GM12878 (cell line): ENCODE data around the gene GRIK2. TPM values are rescaled to one million over a fixed set of nuclear protein-coding genes. Genes with fewer than 3 reads are reported as not detected.

ENCODE experiments used
- ATAC-seq: fragments of 200-7000 bp; cut with Tn5 transposase; 3 replicates; pipeline ENCODE4 v1.9.1; 2020; ENCODE audit warnings: mild to moderate bottlenecking, moderate library complexity
- BruUV-seq: library from RNA; stranded (reverse); fragments of 400-500 nt; replicated peaks from 2 replicates; lab custom pipeline; 2021; lab: Mats Ljungman, UMichigan
- CTCF ChIA-PET: fragments of 300-600 bp; sonication (Branson Sonifier 250); formaldehyde crosslinking; extraction: SDS; loops from one replicate; lab custom pipeline; 2021; ENCODE audit warnings: inconsistent platforms; lab: Yijun Ruan, JAX
- POLR2A ChIA-PET: fragments of 350-600 bp; formaldehyde crosslinking; extraction: SDS; loops from one replicate; lab custom pipeline; 2021; ENCODE audit warnings: inconsistent platforms; lab: Charles Lee
- RAD21 ChIA-PET: fragments of 300-600 bp; sonication (Branson Sonifier 250); formaldehyde crosslinking; loops from one replicate; lab custom pipeline; 2023; ENCODE audit warnings: antibody characterized with exemption; ENCODE audit not compliant: unreplicated experiment; lab: Charles Lee
- SMC1A ChIA-PET: fragments of 300-600 bp; sonication (Branson Sonifier 250); formaldehyde crosslinking; loops from one replicate; lab custom pipeline; 2023; ENCODE audit not compliant: unreplicated experiment, uncharacterized antibody; lab: Charles Lee
- DNase-seq: peaks from one replicate; pipeline ENCODE4 v3.0.0-alpha.2; 2011; ENCODE audit warnings: low read depth, low spot score
- FAIRE-seq: peaks from 3 replicates; lab custom pipeline; 2011; peaks lifted over from hg19 to GRCh38; lab: Jason Lieb, UNC
- H2AFZ ChIP-seq: 2 replicates; pipeline ENCODE4 v1.6.0; 2011; ENCODE audit warnings: low read depth, low read length, control low read depth; ENCODE audit not compliant: control insufficient read depth
- H3K27ac ChIP-seq: 2 replicates; pipeline ENCODE4 v1.5.1; 2011; ENCODE audit warnings: control low read depth; ENCODE audit not compliant: control insufficient read depth, insufficient read depth
- H3K27me3 ChIP-seq, 2 experiments: replicated peaks in 1 of 2; 2 replicates each; pipeline versions ENCODE4 v1.6.0 to v1.6.1; 2011; ENCODE audit warnings: low read length in 1 of 2; ENCODE audit not compliant: control insufficient read depth in 2 of 2, insufficient read depth in 2 of 2
- H3K36me3 ChIP-seq, 2 experiments: 2 replicates each; pipeline ENCODE4 v1.5.1; 2011; ENCODE audit warnings: low read length in 1 of 2; ENCODE audit not compliant: control insufficient read depth in 2 of 2, insufficient read depth in 2 of 2
- H3K4me1 ChIP-seq: 2 replicates; pipeline ENCODE4 v1.6.1; 2011; ENCODE audit warnings: mild to moderate bottlenecking, low read length, moderate library complexity, mixed read lengths; ENCODE audit not compliant: control insufficient read depth, insufficient read depth
- H3K4me2 ChIP-seq: 2 replicates; pipeline ENCODE4 v1.6.0; 2011; ENCODE audit warnings: control low read depth; ENCODE audit not compliant: control insufficient read depth, insufficient read depth
- H3K4me3 ChIP-seq: fragments of 200-600 bp; sonication (generic); 2 replicates; pipeline ENCODE4 v1.5.1; 2016
- H3K79me2 ChIP-seq: 2 replicates; pipeline ENCODE4 v1.6.0; 2011; ENCODE audit warnings: low read length; ENCODE audit not compliant: control insufficient read depth, insufficient read depth
- H3K9ac ChIP-seq: 2 replicates; pipeline ENCODE4 v1.8.0; 2011; ENCODE audit warnings: low read length, control low read depth, mixed read lengths; ENCODE audit not compliant: control insufficient read depth, insufficient read depth
- H3K9me3 ChIP-seq: replicated peaks from 3 replicates; pipeline ENCODE4 v1.5.1; 2011; ENCODE audit warnings: mild to moderate bottlenecking, low read length; ENCODE audit not compliant: control insufficient read depth, insufficient read depth
- H4K20me1 ChIP-seq: 2 replicates; pipeline ENCODE4 v1.6.0; 2011; ENCODE audit not compliant: control insufficient read depth, insufficient read depth
- BCL11A ChIP-seq: IDR thresholded peaks from 2 replicates; pipeline ENCODE4 v1.6.1; 2011; ENCODE audit warnings: low read depth, low read length
- NRF1 ChIP-seq: conservative IDR thresholded peaks from 2 replicates; pipeline ENCODE4 v1.6.1; 2011; ENCODE audit warnings: mild to moderate bottlenecking, low read depth, low read length, improper control_type of control experiment
- RELA ChIP-seq: fragments of 450-650 bp; IDR thresholded peaks from 2 replicates; pipeline ENCODE4 v1.8.0; 2014; ENCODE audit warnings: borderline replicate concordance; ENCODE audit not compliant: partially characterized antibody
- ZNF217 ChIP-seq: fragments of 450-650 bp; IDR thresholded peaks from 2 replicates; pipeline ENCODE4 v1.6.1; 2017; ENCODE audit warnings: antibody characterized with exemption, mild to moderate bottlenecking
- WGBS: methylation state at CpG from one replicate; pipeline ENCODE4 v1.1.6; 2016; ENCODE audit warnings: low lambda C conversion rate; ENCODE audit not compliant: insufficient replicate concordance, insufficient coverage; ENCODE audit errors: missing lambda C conversion rate; 5-methylcytosine and 5-hydroxymethylcytosine counted together
- in situ Hi-C: fragments of 300-500 bp; cut with MboI; formaldehyde crosslinking; loops from 9 replicates; pipeline ENCODE4 v1.14.3; 2018; ENCODE audit warnings: mixed read lengths
- intact Hi-C: fragments of 100-400 bp; cut with micrococcal nuclease; formaldehyde crosslinking; loops from one replicate; pipeline ENCODE4 v1.14.2; 2022; ENCODE audit not compliant: unreplicated experiment
- polyA plus RNA-seq, 11 experiments: library from polyadenylated mRNA; depleted of rRNA in 4 of 11; unstranded in 6 of 11; stranded (reverse) in 5 of 11; fragments of >200 nt; fragmentation: Nextera tagmentation in 4 of 11; fragmentation: Illumina TruSeq in 1 of 11; extraction: Ambion mirVana in 4 of 11; extraction: Trizol in 1 of 11; gene quantifications; 1 replicate in 1 of 11; 2 replicates in 10 of 11; pipeline versions ENCODE4 v1.2.1 to v1.2.3, GENCODE V29; 2011 to 2016; ENCODE audit warnings: inconsistent platforms in 2 of 11, missing spikeins in 2 of 11, low read depth in 1 of 11
- total RNA-seq, 4 experiments: library from RNA; depleted of rRNA in 3 of 4; stranded (reverse); fragments of >200 nt in 3 of 4; fragmentation: Illumina TruSeq in 1 of 4; extraction: Trizol in 1 of 4; gene quantifications; 2 replicates each; pipeline versions ENCODE4 v1.2.1 to v1.2.3, GENCODE V29; 2013 to 2021
- TF ChIP-seq, protein P1 (sequence below): fragments of 450-650 bp; IDR thresholded peaks from 2 replicates; pipeline ENCODE4 v1.6.1; 2017; ENCODE audit warnings: antibody characterized with exemption, mild to moderate bottlenecking, moderate library complexity
- TF ChIP-seq, protein P2 (sequence below): fragments of 450-650 bp; formaldehyde crosslinking; IDR thresholded peaks from 2 replicates; pipeline ENCODE4 v1.4.0; 2022; ENCODE audit warnings: mild to moderate bottlenecking, moderate library complexity
- TF ChIP-seq, protein P3 (sequence below): IDR thresholded peaks from 2 replicates; pipeline ENCODE4 v1.6.1; 2012; ENCODE audit warnings: improper control_type of control experiment, low read depth, low read length; ENCODE audit not compliant: insufficient replicate concordance

GRIK2 gene
- total and polyA plus RNA-seq, 10 of the 15 experiments (the other 5 are each of a cell fraction or from before 2014, with no cell fraction given) = not detected

DNA sequence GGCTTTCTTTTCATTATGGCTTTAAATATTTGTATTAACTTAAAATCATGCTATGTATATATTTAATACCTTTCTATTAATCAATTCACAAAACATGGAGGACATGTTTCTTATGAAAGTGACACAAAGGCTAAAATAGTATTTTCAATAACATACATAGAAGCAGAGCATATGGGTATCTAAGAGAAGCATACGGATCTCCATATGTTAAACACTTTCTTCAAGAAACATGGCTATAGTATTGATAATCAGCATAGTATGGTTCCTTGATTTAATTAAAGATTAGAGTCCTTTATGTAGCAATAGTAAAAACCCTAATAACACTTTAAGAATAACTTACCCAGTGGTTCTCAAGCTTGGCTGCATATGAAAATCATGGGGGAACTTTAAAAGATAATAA, 58.5 kb downstream of the GRIK2 start:
- DNase-seq (no peak), FAIRE-seq (no peak), ATAC-seq (no peak)
- no peaks in the 10 kb centered on the region for H3K27me3 ChIP-seq
- intact Hi-C loops (no loop called here), in situ Hi-C loops (no loop called here)
- H4K20me1 ChIP-seq = no peaks in the 10 kb centered on the region
- ChIA-PET CTCF (no interaction called here), RAD21 (no interaction called here), POLR2A (no interaction called here), SMC1A (no interaction called here)
- no peak overlapping the region for H3K27ac ChIP-seq
- no peaks in the 10 kb centered on the region for H3K36me3 ChIP-seq
- H3K9ac ChIP-seq = no peak overlapping the region
- BruUV-seq = no TSS peak
- H3K4me2 ChIP-seq = no peak overlapping the region
- no peaks in the 10 kb centered on the region for H3K9me3 ChIP-seq
- H3K4me3 ChIP-seq = no peak overlapping the region
- no peaks in the 10 kb centered on the region for H3K79me2 ChIP-seq
- WGBS = 27% methylated on average over 1 of the region's 1 CpG
- H2AFZ ChIP-seq = no peak overlapping the region
- H3K4me1 ChIP-seq = no peaks in the 10 kb centered on the region
- TF ChIP-seq ZNF217 = no peak
- no peak for TF ChIP-seq NRF1
- TF ChIP-seq RELA = no peak
- TF ChIP-seq, protein P1, sequence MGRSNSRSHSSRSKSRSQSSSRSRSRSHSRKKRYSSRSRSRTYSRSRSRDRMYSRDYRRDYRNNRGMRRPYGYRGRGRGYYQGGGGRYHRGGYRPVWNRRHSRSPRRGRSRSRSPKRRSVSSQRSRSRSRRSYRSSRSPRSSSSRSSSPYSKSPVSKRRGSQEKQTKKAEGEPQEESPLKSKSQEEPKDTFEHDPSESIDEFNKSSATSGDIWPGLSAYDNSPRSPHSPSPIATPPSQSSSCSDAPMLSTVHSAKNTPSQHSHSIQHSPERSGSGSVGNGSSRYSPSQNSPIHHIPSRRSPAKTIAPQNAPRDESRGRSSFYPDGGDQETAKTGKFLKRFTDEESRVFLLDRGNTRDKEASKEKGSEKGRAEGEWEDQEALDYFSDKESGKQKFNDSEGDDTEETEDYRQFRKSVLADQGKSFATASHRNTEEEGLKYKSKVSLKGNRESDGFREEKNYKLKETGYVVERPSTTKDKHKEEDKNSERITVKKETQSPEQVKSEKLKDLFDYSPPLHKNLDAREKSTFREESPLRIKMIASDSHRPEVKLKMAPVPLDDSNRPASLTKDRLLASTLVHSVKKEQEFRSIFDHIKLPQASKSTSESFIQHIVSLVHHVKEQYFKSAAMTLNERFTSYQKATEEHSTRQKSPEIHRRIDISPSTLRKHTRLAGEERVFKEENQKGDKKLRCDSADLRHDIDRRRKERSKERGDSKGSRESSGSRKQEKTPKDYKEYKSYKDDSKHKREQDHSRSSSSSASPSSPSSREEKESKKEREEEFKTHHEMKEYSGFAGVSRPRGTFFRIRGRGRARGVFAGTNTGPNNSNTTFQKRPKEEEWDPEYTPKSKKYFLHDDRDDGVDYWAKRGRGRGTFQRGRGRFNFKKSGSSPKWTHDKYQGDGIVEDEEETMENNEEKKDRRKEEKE = no peak
- TF ChIP-seq, protein P2, sequence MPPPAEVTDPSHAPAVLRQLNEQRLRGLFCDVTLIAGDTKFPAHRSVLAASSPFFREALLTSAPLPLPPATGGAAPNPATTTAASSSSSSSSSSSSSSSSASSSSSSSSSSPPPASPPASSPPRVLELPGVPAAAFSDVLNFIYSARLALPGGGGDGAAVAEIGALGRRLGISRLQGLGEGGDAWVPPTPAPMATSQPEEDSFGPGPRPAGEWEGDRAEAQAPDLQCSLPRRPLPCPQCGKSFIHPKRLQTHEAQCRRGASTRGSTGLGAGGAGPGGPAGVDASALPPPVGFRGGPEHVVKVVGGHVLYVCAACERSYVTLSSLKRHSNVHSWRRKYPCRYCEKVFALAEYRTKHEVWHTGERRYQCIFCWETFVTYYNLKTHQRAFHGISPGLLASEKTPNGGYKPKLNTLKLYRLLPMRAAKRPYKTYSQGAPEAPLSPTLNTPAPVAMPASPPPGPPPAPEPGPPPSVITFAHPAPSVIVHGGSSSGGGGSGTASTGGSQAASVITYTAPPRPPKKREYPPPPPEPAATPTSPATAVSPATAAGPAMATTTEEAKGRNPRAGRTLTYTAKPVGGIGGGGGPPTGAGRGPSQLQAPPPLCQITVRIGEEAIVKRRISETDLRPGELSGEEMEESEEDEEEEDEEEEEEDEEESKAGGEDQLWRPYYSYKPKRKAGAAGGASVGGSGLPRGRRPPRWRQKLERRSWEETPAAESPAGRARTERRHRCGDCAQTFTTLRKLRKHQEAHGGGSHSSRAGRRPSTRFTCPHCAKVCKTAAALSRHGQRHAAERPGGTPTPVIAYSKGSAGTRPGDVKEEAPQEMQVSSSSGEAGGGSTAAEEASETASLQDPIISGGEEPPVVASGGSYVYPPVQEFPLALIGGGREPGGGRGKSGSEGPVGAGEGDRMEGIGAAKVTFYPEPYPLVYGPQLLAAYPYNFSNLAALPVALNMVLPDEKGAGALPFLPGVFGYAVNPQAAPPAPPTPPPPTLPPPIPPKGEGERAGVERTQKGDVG (CRISPR knock-in tag) = no peak
- no peak for TF ChIP-seq BCL11A
- TF ChIP-seq, protein P3, sequence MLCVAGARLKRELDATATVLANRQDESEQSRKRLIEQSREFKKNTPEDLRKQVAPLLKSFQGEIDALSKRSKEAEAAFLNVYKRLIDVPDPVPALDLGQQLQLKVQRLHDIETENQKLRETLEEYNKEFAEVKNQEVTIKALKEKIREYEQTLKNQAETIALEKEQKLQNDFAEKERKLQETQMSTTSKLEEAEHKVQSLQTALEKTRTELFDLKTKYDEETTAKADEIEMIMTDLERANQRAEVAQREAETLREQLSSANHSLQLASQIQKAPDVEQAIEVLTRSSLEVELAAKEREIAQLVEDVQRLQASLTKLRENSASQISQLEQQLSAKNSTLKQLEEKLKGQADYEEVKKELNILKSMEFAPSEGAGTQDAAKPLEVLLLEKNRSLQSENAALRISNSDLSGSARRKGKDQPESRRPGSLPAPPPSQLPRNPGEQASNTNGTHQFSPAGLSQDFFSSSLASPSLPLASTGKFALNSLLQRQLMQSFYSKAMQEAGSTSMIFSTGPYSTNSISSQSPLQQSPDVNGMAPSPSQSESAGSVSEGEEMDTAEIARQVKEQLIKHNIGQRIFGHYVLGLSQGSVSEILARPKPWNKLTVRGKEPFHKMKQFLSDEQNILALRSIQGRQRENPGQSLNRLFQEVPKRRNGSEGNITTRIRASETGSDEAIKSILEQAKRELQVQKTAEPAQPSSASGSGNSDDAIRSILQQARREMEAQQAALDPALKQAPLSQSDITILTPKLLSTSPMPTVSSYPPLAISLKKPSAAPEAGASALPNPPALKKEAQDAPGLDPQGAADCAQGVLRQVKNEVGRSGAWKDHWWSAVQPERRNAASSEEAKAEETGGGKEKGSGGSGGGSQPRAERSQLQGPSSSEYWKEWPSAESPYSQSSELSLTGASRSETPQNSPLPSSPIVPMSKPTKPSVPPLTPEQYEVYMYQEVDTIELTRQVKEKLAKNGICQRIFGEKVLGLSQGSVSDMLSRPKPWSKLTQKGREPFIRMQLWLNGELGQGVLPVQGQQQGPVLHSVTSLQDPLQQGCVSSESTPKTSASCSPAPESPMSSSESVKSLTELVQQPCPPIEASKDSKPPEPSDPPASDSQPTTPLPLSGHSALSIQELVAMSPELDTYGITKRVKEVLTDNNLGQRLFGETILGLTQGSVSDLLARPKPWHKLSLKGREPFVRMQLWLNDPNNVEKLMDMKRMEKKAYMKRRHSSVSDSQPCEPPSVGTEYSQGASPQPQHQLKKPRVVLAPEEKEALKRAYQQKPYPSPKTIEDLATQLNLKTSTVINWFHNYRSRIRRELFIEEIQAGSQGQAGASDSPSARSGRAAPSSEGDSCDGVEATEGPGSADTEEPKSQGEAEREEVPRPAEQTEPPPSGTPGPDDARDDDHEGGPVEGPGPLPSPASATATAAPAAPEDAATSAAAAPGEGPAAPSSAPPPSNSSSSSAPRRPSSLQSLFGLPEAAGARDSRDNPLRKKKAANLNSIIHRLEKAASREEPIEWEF = no peak
